ENCODE results near the gene MFSD8.
A peak's percentile ranks its signal among the peaks of the same experiment; 100 is the strongest.

The MFSD8 gene

DNA sequence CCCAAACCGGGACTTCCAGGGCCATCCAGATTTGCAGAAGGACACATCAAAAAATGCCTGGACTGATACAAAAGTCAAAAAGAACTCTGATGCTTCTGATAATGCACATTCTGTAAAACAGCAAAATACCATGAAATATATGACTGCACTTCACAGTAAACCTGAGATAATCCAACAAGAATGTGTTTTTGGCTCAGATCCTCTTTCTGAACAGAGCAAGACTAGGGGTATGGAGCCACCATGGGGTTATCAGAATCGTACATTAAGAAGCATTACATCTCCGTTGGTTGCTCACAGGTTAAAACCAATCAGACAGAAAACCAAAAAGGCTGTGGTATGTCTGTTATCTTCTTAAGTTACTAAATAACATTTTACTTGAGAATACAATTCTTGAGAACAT is 75.1 kb downstream of the MFSD8 start:
- TF ChIP-seq, protein P1, sequence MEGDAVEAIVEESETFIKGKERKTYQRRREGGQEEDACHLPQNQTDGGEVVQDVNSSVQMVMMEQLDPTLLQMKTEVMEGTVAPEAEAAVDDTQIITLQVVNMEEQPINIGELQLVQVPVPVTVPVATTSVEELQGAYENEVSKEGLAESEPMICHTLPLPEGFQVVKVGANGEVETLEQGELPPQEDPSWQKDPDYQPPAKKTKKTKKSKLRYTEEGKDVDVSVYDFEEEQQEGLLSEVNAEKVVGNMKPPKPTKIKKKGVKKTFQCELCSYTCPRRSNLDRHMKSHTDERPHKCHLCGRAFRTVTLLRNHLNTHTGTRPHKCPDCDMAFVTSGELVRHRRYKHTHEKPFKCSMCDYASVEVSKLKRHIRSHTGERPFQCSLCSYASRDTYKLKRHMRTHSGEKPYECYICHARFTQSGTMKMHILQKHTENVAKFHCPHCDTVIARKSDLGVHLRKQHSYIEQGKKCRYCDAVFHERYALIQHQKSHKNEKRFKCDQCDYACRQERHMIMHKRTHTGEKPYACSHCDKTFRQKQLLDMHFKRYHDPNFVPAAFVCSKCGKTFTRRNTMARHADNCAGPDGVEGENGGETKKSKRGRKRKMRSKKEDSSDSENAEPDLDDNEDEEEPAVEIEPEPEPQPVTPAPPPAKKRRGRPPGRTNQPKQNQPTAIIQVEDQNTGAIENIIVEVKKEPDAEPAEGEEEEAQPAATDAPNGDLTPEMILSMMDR (IDR thresholded peaks at IDR 0.05; ENCODE audit: low read depth, low read length), result no peak

DNA sequence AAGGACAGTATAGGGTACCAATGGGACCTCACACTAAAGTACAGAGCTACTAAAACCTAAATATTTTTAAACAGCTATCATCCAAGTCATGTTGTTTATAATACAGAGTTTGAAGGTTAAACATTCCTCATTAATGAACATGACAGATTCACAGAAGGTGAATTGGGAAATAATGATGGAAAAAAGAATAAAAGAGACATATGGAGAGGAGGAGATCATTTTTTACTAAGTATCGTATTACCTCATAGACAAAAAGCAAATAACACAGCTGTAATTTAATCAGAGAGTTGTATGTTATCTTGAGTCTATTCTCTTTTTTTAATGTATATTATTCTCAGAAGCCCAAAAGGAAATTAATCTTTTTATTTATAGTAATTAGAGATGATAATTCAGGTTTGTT is 76.4 kb downstream of the MFSD8 start:
- DNase-seq (ENCODE audit: extremely low read depth, low read depth), result no peak
- TF ChIP-seq, protein P1 (IDR thresholded peaks at IDR 0.05; ENCODE audit: low read depth, low read length), result no peak

More for the DNA sequence above, 75.1 kb downstream of the MFSD8 start:
- no peak for DNase-seq (ENCODE audit: extremely low read depth, low read depth)

DNA sequence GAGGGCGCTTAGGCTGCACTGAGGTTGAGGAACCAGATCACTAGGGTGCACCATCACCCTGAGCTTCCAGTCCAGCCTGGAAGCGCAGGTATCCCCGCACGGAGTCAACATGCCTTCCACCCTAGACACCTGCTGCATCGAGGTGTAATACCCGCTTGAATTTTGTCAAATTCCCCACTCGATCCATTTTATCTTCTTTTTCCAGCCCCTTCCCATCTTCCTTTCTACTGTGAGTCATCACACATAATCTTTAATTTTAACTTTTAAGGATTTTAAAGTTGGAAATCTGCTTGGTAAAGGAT is 83.5 kb downstream of the MFSD8 start:
- TF ChIP-seq, protein P1 (IDR thresholded peaks at IDR 0.05; ENCODE audit: low read depth, low read length), result no peak
- no peak for DNase-seq (ENCODE audit: extremely low read depth, low read depth)

DNA sequence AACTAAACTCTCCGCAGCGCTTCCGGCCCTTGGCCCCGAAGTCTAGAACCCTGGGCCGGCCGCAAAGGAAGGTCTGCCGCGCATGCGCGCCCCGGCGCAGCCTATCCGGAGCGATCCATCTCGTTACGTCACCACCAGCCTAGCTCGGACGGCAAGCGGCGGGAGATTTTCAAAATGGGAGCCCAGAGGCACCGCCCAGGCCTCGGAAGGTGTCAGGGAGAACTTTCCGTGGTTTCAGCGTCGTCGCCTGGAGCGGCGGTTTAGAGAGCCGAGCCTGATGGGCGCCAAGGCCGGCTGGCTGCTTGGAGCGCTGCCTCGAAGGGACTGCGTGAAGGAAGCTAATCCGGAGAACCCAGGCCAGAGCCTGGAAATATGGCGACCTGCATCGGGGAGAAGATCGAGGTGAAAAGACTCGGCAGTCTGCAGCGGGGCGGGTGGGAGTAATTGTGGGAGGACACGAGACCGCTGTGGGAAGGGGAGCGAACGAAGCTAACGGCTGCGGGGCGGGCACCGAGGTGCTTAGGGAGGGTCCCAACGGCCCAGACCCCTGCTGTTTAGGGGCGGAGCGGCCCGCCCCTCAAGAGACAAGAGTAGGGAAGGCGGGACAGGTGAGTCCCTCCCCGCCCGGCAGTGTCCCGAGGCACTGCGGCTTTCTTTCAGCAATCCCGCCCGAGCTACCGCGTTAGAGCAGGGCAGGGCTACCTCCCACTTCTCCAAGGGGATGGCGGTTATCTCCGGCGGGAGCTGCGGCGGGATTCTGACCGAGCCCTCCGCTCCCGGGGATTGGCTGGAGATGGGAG is 84.0 kb downstream of the MFSD8 start, which contains the start of gene PLK4:
PLK4 (plus strand) TSS at position 131 of the 800 bp plus-strand sequence; CDS start at position 373, 242 bp downstream.
- peak; percentile 85 for DNase-seq (ENCODE audit: extremely low read depth, low read depth)
- TF ChIP-seq, protein P1 (IDR thresholded peaks at IDR 0.05; ENCODE audit: low read depth, low read length), result no peak

DNA sequence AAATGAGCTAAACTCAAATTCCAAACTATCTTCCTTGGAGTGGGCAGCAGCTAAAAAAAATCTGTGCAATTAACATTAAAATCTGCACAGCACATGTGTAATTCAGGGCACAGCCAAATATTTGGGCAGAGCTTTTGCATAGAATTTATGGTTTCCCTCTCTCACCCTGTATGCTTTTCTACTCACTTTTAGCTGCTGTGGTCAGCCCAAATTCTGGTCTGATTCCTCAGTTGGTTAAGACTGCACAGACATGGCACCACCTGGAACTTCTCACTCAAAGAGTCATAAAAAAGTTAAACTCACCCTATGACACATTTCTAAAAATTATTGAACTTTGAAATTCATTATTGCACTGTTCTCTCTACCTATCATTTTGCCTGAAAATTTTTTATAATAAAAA is 89.2 kb downstream of the MFSD8 start:
- no peak for DNase-seq (ENCODE audit: extremely low read depth, low read depth)
- TF ChIP-seq, protein P1 (IDR thresholded peaks at IDR 0.05; ENCODE audit: low read depth, low read length), result no peak

DNA sequence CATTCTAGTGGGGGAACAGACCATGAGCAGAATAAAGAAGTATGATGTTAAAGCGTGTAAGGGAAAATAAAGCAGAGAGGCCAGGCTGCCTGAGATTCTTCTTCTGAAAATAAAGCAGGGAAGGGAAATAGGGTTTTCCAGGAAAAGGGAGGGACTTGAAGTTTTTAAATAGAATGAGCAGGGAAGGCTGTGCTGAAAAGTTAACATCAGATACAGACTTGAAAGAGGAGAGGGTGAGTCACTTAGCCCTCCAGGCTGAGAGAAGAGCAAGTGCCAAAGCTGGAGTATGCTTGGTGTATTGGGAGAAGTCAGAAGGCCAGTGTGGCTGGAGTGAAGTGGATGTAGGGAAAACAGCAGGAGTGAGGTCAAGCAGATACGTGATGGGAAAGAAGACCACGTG is 94.3 kb downstream of the MFSD8 start:
- peak; percentile 60 for DNase-seq (ENCODE audit: extremely low read depth, low read depth)
- TF ChIP-seq, protein P1 (IDR thresholded peaks at IDR 0.05; ENCODE audit: low read depth, low read length), result no peak

DNA sequence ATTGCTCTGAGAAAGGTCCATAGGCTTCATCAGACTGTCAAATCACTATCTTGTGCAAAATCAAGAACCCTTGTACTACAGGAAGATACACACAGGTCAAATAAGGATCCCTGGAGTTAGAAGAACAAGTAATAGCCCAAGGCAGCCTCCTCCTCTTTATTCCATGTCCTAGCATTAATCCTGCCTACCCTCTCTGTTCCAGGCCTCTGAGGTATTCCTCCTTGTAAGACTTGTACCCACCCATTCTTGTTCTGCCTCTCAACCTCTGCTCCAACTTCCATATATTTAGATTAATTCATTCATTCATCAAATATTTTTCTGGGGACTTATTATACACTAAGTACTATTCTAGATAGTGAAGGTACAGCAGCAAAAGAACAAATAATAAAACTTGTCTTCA is 94.7 kb downstream of the MFSD8 start:
- no peak for DNase-seq (ENCODE audit: extremely low read depth, low read depth)
- TF ChIP-seq, protein P1 (IDR thresholded peaks at IDR 0.05; ENCODE audit: low read depth, low read length), result no peak
